Erythroblast (primary cell): Measurements from ENCODE around the gene KDM2A.
"Not testable (repeated sequence)": the region's sequence is repeated elsewhere in the genome, so short reads cannot be mapped to it uniquely, and the experiment has no call there.

Source experiments
- DNase-seq, 2 experiments: peaks; one replicate each; lab custom pipeline; 2025; lab: John Stamatoyannopoulos, UW
- GATA1 ChIP-seq: IDR thresholded peaks from 2 replicates; pipeline ENCODE4 v1.6.1; 2011; ENCODE audit warnings: low read depth, mild to moderate bottlenecking, control low read depth, low read length, moderate library complexity
- POLR2A ChIP-seq: IDR thresholded peaks from 2 replicates; pipeline ENCODE4 v1.6.1; 2011; ENCODE audit warnings: mild to moderate bottlenecking, low read length

KDM2A gene

DNA sequence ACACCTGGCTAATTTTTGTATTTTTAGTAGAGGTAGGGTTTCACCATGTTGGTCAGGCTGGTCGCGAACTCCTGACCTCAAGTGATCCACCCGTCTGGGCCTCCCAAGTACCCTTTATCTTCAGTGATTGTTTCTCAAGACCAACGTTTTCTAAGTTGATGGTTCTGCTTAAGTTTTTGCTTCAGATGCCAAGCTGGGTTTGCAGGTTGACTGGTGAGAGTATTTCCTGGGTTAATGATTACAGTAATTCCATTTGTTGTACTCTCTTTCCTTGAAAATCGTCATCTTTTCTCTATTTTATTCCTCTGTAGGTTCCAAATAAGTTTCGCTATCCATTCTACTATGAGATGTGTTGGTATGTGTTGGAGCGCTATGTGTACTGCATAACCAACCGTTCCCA, 108.7 kb downstream of the KDM2A start:
- no peak for DNase-seq
- TF ChIP-seq GATA1 (no peak), POLR2A (no peak)

DNA sequence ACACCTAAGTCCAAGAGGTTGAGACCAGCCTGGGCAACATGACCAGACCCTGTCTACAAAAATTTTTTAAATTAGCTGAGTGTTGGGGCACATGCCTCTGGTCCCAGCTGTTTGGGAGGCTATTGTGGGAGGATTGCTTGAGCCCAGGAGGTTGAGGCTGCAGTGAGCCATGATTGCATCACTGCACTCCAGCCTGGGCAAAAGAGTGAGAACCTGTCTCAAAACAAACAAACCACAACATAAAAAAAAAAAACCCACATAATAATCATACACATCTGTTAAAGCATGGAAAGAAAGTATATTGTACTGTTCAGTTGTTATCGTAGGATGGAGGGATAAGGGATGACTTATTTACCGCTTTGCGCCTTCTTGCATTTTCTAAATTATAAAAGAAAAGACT, 111.3 kb downstream of the KDM2A start:
- no peak for DNase-seq
- TF ChIP-seq POLR2A (no peak), GATA1 (no peak)

DNA sequence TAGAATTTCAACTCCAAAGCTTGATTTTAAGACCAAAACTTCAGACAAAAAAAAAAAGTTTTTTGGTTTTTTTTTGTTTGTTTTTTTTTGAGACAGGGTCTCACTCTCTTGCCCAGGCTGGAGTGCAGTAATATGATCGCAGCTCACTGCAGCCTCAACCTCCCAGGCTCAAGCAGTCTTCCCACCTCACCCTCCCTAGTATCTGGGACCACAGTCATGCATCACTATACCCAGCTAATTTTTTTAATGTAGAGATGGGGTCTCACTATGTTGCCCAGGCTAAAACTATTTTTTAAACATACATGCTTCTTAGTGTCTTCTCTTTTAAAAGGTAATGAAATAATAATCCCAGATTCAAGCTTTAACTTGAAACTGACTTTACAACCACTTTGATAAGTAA, 111.8 kb downstream of the KDM2A start:
- DNase-seq, result no peak
- no peak for TF ChIP-seq POLR2A
- no peak for TF ChIP-seq GATA1

DNA sequence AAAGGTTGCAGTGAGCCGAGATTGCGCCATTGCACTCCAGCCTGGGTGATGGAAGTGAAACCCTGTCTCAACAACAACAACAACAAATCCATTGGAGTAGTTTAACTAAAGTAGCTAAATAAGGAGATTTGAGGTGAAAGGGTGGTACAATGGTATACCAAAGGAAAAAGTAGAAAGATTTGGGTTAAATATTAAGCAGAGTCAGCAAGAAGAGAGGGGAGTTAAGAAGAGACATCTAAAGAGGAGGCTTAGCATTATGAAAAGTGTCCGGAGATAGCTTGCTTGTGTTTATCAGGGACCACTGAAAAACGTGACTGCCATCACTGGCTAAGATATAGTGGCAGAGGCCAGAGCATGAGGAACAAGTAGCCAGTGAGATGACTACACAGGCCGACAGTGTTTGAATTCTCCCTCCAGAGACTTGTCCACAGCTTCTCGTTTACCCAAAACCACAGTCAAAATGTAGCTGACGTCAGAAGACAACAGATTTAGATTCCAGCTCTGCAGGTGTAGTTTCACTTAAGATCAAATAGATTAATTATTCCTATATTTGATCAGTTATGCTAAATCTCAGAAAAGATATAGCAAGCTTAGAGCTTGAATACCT, 114.6 kb downstream of the KDM2A start:
- no peak for TF ChIP-seq GATA1
- no peak for TF ChIP-seq POLR2A
- no peak for DNase-seq

DNA sequence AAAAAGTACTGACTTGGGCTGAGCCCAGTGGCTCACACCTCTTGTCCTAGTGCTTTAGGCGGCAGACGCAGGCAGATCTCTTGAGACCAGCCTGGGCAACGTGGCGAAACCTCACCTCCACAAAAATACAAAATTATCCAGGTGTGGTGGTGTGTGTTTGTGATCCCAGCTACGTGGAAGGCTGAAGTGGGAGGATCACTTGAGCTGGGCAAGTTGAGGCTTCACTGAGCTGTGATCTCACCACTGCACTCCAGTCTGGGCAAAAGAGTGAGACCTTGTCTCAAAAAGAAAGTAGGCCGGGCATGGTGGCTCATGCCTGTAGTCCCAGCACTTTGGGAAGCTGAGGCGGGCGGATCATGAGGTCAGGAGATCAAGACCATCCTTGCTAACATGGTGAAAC, 115.5 kb downstream of the KDM2A start:
- DNase-seq, result not testable (repeated sequence)

DNA sequence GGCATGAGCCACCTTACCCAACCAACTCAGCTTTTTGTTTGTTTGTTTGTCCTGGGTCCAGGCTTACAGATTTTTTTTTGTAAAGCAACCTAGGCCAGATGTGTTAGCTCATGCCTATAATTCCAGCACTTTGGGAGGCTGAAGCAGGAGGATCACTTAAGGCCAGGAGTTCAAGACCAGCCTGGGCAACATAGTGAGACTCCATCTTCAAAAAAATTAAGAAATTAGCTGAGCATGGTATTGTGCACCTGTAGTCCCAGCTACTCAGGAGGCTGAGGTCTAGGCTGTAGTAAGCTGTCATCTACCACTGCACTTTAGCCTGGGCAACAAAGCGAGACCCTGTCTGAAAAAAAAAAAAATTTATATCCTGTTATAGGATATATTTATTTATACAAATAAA, 118.5 kb downstream of the KDM2A start:
- TF ChIP-seq GATA1, result no peak
- TF ChIP-seq POLR2A, result no peak
- DNase-seq, result no peak

DNA sequence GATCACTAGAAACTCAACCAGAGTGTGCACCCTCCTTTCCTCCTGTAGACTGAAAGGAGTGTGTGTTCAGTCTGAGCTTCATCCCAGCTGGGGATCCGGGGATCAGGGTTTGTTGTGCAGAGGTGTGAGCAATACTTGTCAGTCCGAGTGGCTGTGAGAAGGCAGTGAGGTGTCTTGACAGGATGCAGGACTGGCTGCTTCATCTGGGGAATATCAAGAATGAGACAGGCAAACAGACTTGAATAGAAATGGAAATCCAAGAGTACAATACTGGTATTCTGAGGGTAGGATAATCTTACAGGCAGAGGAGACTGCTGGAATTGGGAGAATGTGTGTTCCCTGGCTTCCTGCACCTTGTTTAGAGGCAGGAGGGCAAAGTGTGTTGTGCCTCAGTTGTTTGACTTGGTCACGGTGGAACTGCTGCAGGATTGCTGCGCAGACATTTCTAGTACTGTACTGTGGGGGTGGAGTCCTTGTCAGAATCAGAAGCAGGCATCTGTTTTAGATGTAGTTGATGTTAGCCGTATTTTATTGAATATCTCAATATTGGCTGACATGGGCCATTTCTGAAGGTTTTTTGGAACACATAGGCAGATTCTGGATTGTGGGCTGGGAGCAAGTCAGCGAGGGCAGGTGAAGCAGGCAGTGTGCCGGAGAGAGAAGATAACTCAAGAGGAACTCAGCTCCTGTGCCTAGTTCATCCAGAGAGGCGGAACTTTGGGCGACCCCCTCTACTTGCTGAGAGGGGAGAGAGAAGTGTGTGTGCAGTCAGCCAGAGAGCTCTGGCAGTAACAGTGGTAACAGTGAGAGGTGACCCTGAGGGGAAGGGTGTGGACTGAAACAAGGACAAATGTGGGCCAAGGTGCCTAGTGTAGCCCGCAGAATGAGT, 120.1 kb downstream of the KDM2A start:
- TF ChIP-seq POLR2A (no peak), GATA1 (no peak)
- no peak for DNase-seq

DNA sequence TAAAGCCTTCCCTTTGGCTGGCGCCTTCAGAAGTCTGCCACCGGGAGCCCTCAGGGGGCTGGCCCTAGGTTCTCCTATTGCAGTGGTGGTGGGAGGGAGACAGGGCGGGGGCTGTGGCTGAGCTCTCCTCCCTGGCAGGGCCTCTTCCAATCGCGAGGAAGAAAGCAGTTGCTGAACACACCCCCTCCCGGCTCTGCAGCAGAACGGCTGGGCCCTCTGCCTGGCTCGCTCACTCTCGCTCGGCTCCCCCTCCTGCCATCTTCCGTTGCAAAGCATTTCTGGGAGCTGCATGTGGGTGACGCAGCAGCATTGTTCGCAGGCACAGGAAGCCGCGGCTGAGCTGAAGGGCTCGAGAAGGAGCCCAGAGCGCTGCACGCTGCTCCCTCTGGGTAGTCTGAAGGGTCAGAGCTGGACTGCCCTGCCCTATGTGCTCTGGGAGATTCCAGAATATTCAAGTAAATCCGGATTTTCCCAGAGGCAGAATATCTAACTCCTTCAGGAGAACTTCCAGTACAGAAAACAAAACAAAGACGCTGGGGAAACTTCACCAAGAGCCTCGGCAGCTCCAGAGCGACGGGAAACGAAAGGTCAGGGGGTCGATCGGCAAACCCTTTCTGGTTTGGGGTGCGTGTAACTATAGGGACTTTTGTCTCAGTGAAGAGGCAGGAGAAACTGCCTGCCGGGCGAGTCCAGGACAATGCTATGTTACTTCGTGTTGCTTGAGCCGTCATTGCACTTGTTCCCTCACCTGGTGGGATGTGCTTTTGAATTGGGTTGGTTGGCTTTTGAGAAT, 120.9 kb downstream of the KDM2A start:
- no peak for TF ChIP-seq GATA1
- peak; percentile 85 for TF ChIP-seq POLR2A
- DNase-seq, result peak; percentile 96 to 97

DNA sequence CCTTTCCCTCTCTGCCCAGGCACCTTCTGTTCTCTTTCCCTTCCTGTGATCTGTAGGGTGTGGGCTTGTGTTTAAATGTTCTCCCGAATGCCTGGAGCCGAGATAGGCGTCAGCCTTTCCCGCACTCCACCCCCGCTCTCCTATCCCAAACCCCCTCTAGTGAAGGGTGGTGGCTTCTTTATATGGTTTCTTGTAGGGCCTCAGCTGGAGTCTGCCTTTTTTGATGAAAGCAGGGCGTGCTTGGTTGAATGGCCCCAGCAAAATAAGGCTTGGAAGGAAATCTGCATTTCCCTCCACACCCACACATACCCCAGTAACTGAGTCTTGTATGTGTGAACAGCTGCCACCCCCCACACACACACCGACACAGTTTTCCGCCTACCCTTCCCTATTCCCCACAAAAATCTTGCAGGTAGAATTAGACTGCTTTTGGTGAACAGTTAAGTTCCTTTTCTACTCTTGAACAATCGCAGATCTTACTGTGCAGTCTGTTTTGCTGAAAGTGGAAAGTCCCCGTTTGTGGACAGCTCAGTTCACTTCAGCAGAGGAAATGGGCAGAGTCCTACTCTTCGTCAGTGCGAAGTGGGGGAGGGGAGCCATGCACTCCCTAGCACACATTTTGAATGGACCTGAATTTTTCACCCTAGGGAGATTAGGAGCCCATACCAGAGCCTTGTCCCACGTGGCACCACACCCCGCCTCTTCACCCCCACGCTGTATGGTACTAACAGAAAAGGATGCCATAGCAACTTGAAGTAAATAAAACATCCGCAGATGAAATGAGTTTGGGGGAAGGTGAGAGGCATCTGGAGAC, 121.7 kb downstream of the KDM2A start:
- DNase-seq, result peak; percentile 68 to 83
- TF ChIP-seq GATA1, result no peak
- TF ChIP-seq POLR2A, result no peak

DNA sequence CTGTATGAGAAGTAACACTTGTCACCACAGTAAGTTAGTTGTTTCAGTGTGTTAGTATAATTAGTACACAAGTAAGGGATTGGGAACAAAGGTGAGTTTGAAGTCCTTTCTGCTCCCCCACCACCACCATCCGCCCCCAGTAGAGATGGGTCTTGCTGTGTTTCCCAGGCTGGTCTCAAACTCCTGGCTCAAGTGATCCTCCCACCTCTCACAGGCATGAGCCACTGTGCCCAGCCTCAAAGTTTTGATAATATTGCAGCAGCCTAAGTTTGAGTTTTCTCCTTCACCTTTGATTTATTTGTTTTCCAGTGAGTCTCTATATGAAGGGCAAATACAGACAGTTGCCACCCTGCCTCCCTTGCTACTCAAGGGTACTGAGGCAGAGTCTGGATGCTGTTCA, 123.5 kb downstream of the KDM2A start:
- DNase-seq, result no peak
- TF ChIP-seq POLR2A (no peak), GATA1 (no peak)

DNA sequence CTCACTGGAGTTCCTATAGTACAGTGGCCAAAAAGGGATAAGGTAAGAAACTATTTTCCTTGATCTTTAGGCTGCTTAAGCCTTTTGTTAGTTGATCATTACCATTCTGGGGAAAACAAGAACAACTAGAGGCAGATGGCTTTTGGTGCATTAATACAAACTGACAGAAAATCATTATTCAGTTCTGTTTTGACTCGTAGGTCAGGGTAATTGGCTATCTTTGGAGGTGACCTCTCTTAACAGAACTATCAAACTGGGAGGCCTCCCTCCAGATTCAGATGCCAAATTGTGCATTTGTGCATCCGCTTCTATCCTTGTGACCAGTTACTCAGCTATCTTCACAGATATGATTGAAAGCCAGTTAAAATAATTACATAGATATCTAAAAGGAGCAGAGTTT, 124.0 kb downstream of the KDM2A start:
- DNase-seq, result no peak
- no peak for TF ChIP-seq POLR2A
- no peak for TF ChIP-seq GATA1

DNA sequence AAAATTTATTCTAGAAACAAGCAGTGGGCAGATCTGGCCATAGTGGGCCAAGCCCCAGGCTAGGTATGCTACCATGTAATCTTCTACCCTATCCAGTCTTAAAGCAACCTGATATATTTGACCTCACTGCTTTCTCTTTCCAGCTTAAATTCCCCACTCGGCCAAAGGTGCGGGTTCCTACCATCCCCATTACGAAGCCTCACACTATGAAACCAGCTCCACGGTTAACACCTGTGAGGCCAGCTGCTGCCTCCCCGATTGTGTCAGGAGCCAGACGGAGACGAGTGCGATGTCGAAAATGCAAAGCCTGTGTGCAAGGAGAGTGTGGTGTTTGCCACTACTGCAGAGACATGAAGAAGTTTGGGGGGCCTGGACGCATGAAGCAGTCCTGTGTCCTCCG, 126.0 kb downstream of the KDM2A start:
- no peak for TF ChIP-seq POLR2A
- no peak for TF ChIP-seq GATA1
- DNase-seq, result no peak

DNA sequence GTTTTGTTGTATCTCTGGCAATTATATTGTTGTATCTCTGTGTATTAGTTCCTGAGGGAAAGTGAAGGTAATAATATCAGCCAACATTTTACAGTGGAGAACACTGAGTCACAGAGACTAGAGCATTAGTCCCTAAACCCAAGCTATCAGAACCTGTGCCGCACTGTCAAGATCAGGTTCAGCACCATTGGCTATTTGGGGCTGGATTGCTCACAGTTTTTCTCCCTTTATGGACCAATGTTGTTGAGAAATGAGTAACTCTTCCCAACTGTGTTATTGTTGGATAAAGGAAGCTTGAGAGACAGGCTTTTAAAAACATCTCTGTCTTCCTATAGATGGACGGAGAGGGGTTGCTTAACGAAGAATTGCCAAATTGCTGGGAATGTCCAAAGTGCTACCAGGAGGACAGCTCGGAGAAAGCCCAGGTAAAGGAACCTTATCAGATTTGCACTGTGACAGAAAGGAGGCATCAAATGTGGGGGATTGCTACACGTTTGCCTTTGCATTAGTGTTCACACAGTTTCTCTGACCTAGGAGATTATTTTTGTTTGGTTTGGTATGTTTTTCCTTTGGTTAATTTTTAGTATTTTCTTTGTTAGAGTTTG, 129.0 kb downstream of the KDM2A start:
- TF ChIP-seq POLR2A (no peak), GATA1 (no peak)
- DNase-seq, result no peak
